Esophagus muscularis mucosa (tissue), 3 donors: ENCODE measurements around the gene RPS6KC1.

Source experiments
- CTCF ChIP-seq, 3 experiments: fragments of 200-600 bp in 2 of 3; fragments of 450-650 bp in 1 of 3; sonication (generic) in 2 of 3; IDR thresholded peaks; one replicate each; pipeline ENCODE4 v1.5.1; 2017 to 2019; ENCODE audit warnings: antibody characterized with exemption in 3 of 3, mild to moderate bottlenecking in 2 of 3, moderate library complexity in 1 of 3
- POLR2A ChIP-seq: fragments of 450-650 bp; IDR thresholded peaks from one replicate; pipeline ENCODE4 v1.6.1; 2017; ENCODE audit warnings: antibody characterized with exemption, moderate library complexity, mild to moderate bottlenecking, low read depth

GRCh38 chr1:213060836-213061235 is 9.8 kb downstream of the RPS6KC1 start:
- TF ChIP-seq POLR2A (no peak), CTCF (IDR thresholded peaks at IDR 0.05) (no peak)
